NCI-H510A (cell line): ENCODE results near the gene SEMA6D.

Experiments used
- DNase-seq: peaks from one replicate; lab custom pipeline; 2025; lab: John Stamatoyannopoulos, UW

The SEMA6D gene

GRCh38 chr15:47717036-47717612 is at the start of gene SEMA6D:
SEMA6D (plus strand) TSS chr15:47717505; CDS start chr15:47759799, 42,294 bp downstream.
- peak; percentile 51 for DNase-seq

- no peak for DNase-seq
Measured at GRCh38 chr15:47669221-47669620, 48.1 kb upstream of the SEMA6D start.

- no peak for DNase-seq
Measured at GRCh38 chr15:47670365-47670764, 46.9 kb upstream of the SEMA6D start.

GRCh38 chr15:47673232-47673761 is 44.0 kb upstream of the SEMA6D start:
- DNase-seq = no peak

- DNase-seq = peak; percentile 58
Measured at GRCh38 chr15:47674586-47675232, 42.6 kb upstream of the SEMA6D start.

- no peak for DNase-seq
Measured at GRCh38 chr15:47675735-47676134, 41.6 kb upstream of the SEMA6D start.

- no peak for DNase-seq
Measured at GRCh38 chr15:47678040-47678439, 39.3 kb upstream of the SEMA6D start.

GRCh38 chr15:47682661-47683060 is 34.6 kb upstream of the SEMA6D start:
- no peak for DNase-seq

GRCh38 chr15:47685141-47685870 is 32.0 kb upstream of the SEMA6D start:
- DNase-seq = no peak

- DNase-seq = no peak
Measured at GRCh38 chr15:47688573-47689086, 28.7 kb upstream of the SEMA6D start.

- DNase-seq = no peak
Measured at GRCh38 chr15:47689660-47690059, 27.6 kb upstream of the SEMA6D start.

GRCh38 chr15:47691882-47692281 is 25.4 kb upstream of the SEMA6D start:
- no peak for DNase-seq

- DNase-seq = no peak
Measured at GRCh38 chr15:47696351-47696750, 21.0 kb upstream of the SEMA6D start.

GRCh38 chr15:47705281-47705997 is 11.9 kb upstream of the SEMA6D start:
- no peak for DNase-seq

GRCh38 chr15:47707391-47707790 is 9.9 kb upstream of the SEMA6D start:
- DNase-seq = no peak

- no peak for DNase-seq
Measured at GRCh38 chr15:47708161-47708980, 8.9 kb upstream of the SEMA6D start.

GRCh38 chr15:47711655-47712054 is 5.7 kb upstream of the SEMA6D start:
- no peak for DNase-seq

GRCh38 chr15:47715402-47715801 is 1.9 kb upstream of the SEMA6D start:
- no peak for DNase-seq

GRCh38 chr15:47715856-47716445 is 1.4 kb upstream of the SEMA6D start:
- no peak for DNase-seq

- no peak for DNase-seq
Measured at GRCh38 chr15:47716516-47716915, 789 bp upstream of the SEMA6D start.
